Activated B cell treated with CpG ODN at 0.5 μM for 24 hours (primary cell): Measurements from ENCODE around the gene PGM5. TPM values are rescaled to one million over a fixed set of nuclear protein-coding genes. Genes with fewer than 3 reads are reported as not detected.
"Not testable (repeated sequence)": the region's sequence is repeated elsewhere in the genome, so short reads cannot be mapped to it uniquely, and the experiment has no call there.

Experiments used
- ATAC-seq: fragments of 200-7000 bp; cut with Tn5 transposase; one replicate; pipeline ENCODE4 v1.10.0; 2021; ENCODE audit warnings: low read depth, mild to moderate bottlenecking, moderate library complexity
- CTCF ChIA-PET: fragments of 350-600 bp; sonication (Branson Sonifier 250); formaldehyde crosslinking; loops from one replicate; lab custom pipeline; 2021; ENCODE audit warnings: antibody characterized with exemption; lab: Charles Lee
- POLR2A ChIA-PET: fragments of 350-600 bp; sonication (Branson Sonifier 250); formaldehyde crosslinking; loops from one replicate; lab custom pipeline; 2021; ENCODE audit warnings: antibody characterized with exemption; lab: Charles Lee
- DNase-seq: peaks from one replicate; pipeline ENCODE4 v3.0.0; 2022
- H3K27ac Mint-ChIP-seq: one replicate; pipeline ENCODE4 v1.8.0; 2020; ENCODE audit warnings: mixed read lengths
- H3K27me3 Mint-ChIP-seq: one replicate; pipeline ENCODE4 v1.8.0; 2021; ENCODE audit warnings: mixed read lengths
- H3K36me3 Mint-ChIP-seq: one replicate; pipeline ENCODE4 v1.8.0; 2021; ENCODE audit warnings: low read depth, mixed read lengths
- H3K4me1 Mint-ChIP-seq: one replicate; pipeline ENCODE4 v1.8.0; 2021; ENCODE audit warnings: mixed read lengths
- H3K4me3 Mint-ChIP-seq: one replicate; pipeline ENCODE4 v1.8.0; 2020; ENCODE audit warnings: mild to moderate bottlenecking, mixed read lengths
- H3K9me3 Mint-ChIP-seq: one replicate; pipeline ENCODE4 v1.8.0; 2020; ENCODE audit warnings: mixed read lengths
- intact Hi-C: fragments of 100-400 bp; cut with micrococcal nuclease; formaldehyde crosslinking; loops from one replicate; pipeline ENCODE4 v1.15.1; 2024
- total RNA-seq: library from RNA; stranded (reverse); gene quantifications from 2 replicates; pipeline ENCODE4 v1.2.3, GENCODE V29; 2022

PGM5 gene
- total RNA-seq, 1 donor from 2014 or later: not detected

DNA sequence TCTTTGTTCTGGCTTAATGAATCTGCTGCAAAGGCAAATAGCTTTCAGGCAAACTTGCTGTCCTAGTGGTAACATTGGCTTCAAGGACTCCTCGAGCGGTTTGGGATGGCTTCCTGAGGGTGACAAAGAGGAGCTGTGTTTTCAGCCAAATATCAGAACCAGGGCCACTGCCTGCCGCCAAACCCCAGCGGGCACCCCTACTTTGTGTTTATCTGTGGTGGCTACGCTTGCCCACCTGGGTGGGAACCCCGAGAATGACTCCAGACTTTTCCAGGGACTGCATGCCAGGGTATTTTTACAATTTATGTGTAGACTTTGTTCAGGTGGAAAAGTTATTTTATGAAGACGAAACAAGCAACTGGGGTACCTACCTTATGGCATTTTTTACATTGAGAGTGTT, 18.4 kb upstream of the PGM5 start:
- H3K36me3 Mint-ChIP-seq, H3K4me1 Mint-ChIP-seq, H3K27ac Mint-ChIP-seq, H3K4me3 Mint-ChIP-seq, H3K27me3 Mint-ChIP-seq, intact Hi-C loops, POLR2A ChIA-PET, ATAC-seq, DNase-seq, H3K9me3 Mint-ChIP-seq, CTCF ChIA-PET: not testable (repeated sequence)

DNA sequence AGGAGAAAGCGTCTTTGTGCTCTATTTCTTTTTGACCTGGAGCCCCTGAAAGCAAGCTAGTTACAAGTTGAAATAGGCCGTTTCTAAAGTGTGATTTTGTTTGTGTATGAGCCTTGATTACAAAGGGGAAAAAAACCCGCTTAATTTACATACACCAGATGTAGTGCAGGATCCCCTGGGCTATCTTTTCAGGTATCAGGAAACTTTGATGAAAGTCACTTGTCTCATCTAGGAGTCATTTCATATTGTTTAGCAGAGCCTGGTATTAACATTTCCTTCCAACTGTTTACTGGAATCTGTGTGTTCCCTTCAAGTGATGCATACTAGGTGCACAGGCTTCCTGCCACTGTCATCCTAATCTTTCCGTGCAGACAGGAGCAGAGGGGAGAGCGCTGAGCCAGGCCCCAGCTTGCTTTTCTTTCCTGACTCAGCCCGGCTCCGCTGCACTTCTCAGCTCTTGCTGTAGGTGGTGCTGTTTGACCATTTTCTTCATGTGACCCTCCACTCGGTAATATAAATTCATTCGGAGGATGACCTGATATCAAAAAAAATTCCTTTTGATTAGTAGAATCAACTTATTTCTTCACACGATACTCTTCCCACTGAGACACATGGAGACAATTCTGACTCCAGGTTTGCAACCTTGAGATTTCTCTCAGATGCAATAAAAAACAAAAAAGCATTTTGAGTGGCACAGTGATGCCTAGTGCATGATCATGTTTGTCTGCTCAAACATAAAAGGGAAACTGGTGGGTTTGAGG, 14.0 kb upstream of the PGM5 start:
- ChIA-PET POLR2A (interaction anchor here (0.6 kb wide), 1 partner anchor 204 kb away, joined by 3 read pairs; no protein-coding TSS in a partner anchor), CTCF (interaction anchor here (1.5 kb wide), 2 partner anchors 166 to 226 kb away, joined by 4 read pairs; no protein-coding TSS in a partner anchor)
- not testable (repeated sequence) for H3K27me3 Mint-ChIP-seq, H3K4me3 Mint-ChIP-seq, H3K27ac Mint-ChIP-seq, H3K9me3 Mint-ChIP-seq, H3K36me3 Mint-ChIP-seq, DNase-seq, H3K4me1 Mint-ChIP-seq
- intact Hi-C loops: loop anchor here (2.0 kb wide), 2 partner anchors 226 to 684 kb away; no protein-coding TSS in a partner anchor
- ATAC-seq: peak; percentile 94

DNA sequence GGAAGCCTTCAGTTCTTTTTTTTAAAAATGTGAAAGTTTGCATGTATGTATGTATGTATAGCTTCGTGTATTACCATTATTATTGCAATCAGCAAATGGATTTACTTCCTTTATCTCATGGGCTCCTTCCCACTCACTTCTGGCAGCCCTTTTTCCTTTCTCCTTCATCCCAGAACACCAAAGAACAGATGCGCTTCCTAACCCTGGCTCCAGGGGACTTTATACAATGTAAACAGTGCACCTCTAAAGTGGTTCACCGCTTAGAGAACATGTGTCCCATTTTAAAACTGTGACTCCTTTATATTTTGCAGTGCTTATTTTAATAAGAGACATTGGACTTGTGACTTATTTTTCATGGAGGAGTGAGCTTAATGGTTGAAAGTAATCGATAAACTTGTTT, 13.2 kb upstream of the PGM5 start:
- POLR2A ChIA-PET, DNase-seq, H3K27me3 Mint-ChIP-seq, H3K27ac Mint-ChIP-seq, H3K36me3 Mint-ChIP-seq, H3K4me1 Mint-ChIP-seq, H3K9me3 Mint-ChIP-seq, H3K4me3 Mint-ChIP-seq, ATAC-seq: not testable (repeated sequence)
- CTCF ChIA-PET: interaction anchor here (1.5 kb wide), 2 partner anchors 165 to 225 kb away, joined by 4 read pairs; no protein-coding TSS in a partner anchor
- intact Hi-C loops: loop anchor here (2.0 kb wide), 2 partner anchors 226 to 684 kb away; no protein-coding TSS in a partner anchor

DNA sequence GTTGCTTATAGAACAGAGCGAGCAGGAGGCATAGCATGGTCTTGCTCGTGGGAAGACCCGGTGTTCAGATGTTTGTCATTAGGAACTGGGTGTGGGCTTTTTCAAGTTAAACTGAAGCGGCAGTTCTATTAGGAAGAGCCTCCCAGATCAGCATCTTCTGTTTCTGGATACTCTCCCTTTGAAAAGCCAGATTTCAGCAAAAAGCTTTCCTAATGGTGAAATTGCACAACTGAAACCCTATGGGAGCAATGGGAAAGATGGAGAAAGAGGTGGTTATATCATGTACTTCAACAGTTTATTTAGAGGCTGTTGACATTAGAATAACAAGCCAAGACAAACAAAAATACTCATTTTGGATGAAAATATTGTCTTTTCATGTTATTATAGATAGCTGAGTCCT, 12.4 kb upstream of the PGM5 start:
- H3K27me3 Mint-ChIP-seq, H3K36me3 Mint-ChIP-seq, H3K27ac Mint-ChIP-seq, ATAC-seq, H3K9me3 Mint-ChIP-seq, DNase-seq, POLR2A ChIA-PET, H3K4me1 Mint-ChIP-seq, H3K4me3 Mint-ChIP-seq: not testable (repeated sequence)
- CTCF ChIA-PET: interaction anchor here (1.5 kb wide), 1 partner anchor 164 kb away, joined by 4 read pairs; no protein-coding TSS in a partner anchor
- intact Hi-C loops: loop anchor here (2.0 kb wide), 2 partner anchors 225 to 683 kb away; no protein-coding TSS in a partner anchor

DNA sequence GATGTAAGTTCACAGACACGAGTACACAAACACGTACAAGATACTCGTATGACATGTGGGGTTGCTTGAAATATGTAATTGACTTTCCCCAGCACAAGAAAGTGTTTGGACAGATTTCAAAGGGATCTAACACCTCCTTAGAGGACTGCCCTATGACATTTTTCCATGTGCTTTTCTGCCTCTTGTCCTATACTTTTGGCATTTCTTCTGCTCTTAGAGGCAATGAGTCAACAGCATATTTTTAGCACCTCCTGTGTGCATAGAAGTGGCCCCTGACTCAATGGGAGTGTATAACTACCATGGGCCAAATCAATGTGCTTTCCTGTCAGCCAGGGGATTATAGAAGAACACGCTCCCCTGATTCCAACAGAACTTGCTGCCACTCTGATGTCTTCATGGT, 4.7 kb upstream of the PGM5 start:
- peaks cover 10% of the 10 kb centered on the region for H3K27me3 Mint-ChIP-seq
- H3K9me3 Mint-ChIP-seq, H3K4me1 Mint-ChIP-seq, ATAC-seq, DNase-seq, H3K4me3 Mint-ChIP-seq, CTCF ChIA-PET, POLR2A ChIA-PET, H3K27ac Mint-ChIP-seq, H3K36me3 Mint-ChIP-seq, intact Hi-C loops: not testable (repeated sequence)

- DNase-seq, intact Hi-C loops, H3K9me3 Mint-ChIP-seq, CTCF ChIA-PET, POLR2A ChIA-PET, H3K27ac Mint-ChIP-seq, H3K36me3 Mint-ChIP-seq, H3K4me1 Mint-ChIP-seq, ATAC-seq: not testable (repeated sequence)
- Mint-ChIP-seq H3K4me3 (peak overlapping the region; percentile 83), H3K27me3 (peaks cover 13% of the 10 kb centered on the region)
Observed at GRCh38 chr9:68355993-68356379, 425 bp upstream of the PGM5 start.

DNA sequence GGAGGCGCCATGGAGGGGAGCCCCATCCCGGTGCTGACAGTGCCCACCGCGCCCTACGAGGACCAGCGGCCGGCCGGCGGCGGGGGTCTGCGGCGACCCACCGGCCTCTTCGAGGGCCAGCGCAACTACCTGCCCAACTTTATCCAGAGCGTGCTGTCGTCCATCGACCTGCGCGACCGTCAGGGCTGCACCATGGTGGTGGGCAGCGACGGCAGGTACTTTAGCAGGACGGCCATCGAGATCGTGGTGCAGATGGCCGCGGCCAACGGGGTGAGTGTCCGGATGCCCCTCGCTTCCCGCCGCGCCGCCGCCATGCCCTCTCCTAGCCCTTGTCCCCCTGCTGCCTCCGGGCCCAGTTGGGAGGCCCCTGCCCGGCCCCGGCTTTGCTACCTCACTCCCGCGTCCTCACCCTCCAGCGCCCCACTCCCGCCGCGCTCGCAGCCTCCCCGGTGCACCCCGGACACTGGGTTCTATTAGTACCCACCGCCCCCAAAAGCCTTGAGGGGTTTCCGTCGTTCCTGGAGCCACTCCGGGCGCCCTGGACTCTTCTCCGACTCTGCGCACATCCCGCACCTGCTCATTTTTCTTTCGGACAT, 806 bp downstream of the PGM5 start:
- Mint-ChIP-seq H3K4me3 (peak overlapping the region; percentile 19), H3K27me3 (peaks cover 13% of the 10 kb centered on the region)
- H3K9me3 Mint-ChIP-seq, H3K27ac Mint-ChIP-seq, H3K4me1 Mint-ChIP-seq, intact Hi-C loops, POLR2A ChIA-PET, H3K36me3 Mint-ChIP-seq, ATAC-seq, CTCF ChIA-PET, DNase-seq: not testable (repeated sequence)

GRCh38 chr9:68366933-68367547, 10.6 kb downstream of the PGM5 start:
- H3K36me3 Mint-ChIP-seq, H3K4me1 Mint-ChIP-seq, ATAC-seq, H3K9me3 Mint-ChIP-seq, POLR2A ChIA-PET, intact Hi-C loops, CTCF ChIA-PET, DNase-seq, H3K27ac Mint-ChIP-seq, H3K4me3 Mint-ChIP-seq, H3K27me3 Mint-ChIP-seq: not testable (repeated sequence)

GRCh38 chr9:68375789-68376188, 19.4 kb downstream of the PGM5 start:
- H3K36me3 Mint-ChIP-seq, H3K9me3 Mint-ChIP-seq, intact Hi-C loops, ATAC-seq, DNase-seq, H3K4me1 Mint-ChIP-seq, POLR2A ChIA-PET, H3K4me3 Mint-ChIP-seq, CTCF ChIA-PET, H3K27ac Mint-ChIP-seq: not testable (repeated sequence)
- peaks cover 14% of the 10 kb centered on the region for H3K27me3 Mint-ChIP-seq

DNA sequence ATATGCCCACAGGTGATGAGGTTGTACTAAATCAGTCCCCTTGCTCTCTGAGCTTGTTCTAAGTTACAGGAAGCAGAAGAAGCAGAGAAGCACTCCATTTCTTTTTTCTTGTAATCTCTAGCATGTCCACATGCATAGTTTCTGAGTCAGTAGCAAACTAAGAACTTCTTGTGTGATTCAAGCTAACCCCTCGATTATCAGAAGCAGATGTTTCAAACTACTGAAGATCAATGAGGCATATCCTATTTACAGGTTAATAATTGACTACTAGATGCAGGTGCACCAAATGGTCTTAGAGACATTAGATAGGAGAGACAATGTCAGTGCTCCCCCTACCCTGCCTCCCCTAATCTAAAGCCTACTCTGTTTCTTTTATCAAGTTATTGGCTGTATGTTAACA, 21.3 kb downstream of the PGM5 start:
- H3K9me3 Mint-ChIP-seq, POLR2A ChIA-PET, H3K4me1 Mint-ChIP-seq, H3K4me3 Mint-ChIP-seq, H3K27ac Mint-ChIP-seq, H3K36me3 Mint-ChIP-seq, ATAC-seq, CTCF ChIA-PET, DNase-seq, intact Hi-C loops: not testable (repeated sequence)
- peaks cover 13% of the 10 kb centered on the region for H3K27me3 Mint-ChIP-seq

- POLR2A ChIA-PET, H3K27ac Mint-ChIP-seq, ATAC-seq, DNase-seq, CTCF ChIA-PET, H3K27me3 Mint-ChIP-seq, intact Hi-C loops, H3K9me3 Mint-ChIP-seq, H3K4me3 Mint-ChIP-seq, H3K4me1 Mint-ChIP-seq, H3K36me3 Mint-ChIP-seq: not testable (repeated sequence)
Observed at GRCh38 chr9:68383894-68384293, 27.5 kb downstream of the PGM5 start.

- H3K27me3 Mint-ChIP-seq, ATAC-seq, H3K9me3 Mint-ChIP-seq, H3K27ac Mint-ChIP-seq, H3K4me3 Mint-ChIP-seq, CTCF ChIA-PET, H3K36me3 Mint-ChIP-seq, H3K4me1 Mint-ChIP-seq, intact Hi-C loops, DNase-seq, POLR2A ChIA-PET: not testable (repeated sequence)
Observed at GRCh38 chr9:68389558-68389957, 33.1 kb downstream of the PGM5 start.
